Measurements from ENCODE around the gene GFPT2.

Gene GFPT2

GRCh38 chr5:180373870-180374269 is 20.7 kb upstream of the GFPT2 start:
- ChIA-PET POLR2A (interaction anchor here (0.7 kb wide), 1 partner anchor 23 kb away, joined by 5 read pairs; no protein-coding TSS in a partner anchor), CTCF (no interaction called here)
- TF ChIP-seq CTCF (IDR thresholded peaks at IDR 0.05; ENCODE audit: control extremely low read depth, extremely low read depth, low read depth, missing control alignments): no peak
- no peak for DNase-seq (ENCODE audit: extremely low spot score)

- no peak for DNase-seq (ENCODE audit: extremely low spot score)
- no peak for TF ChIP-seq CTCF (IDR thresholded peaks at IDR 0.05; ENCODE audit: control extremely low read depth, extremely low read depth, low read depth, missing control alignments)
- CTCF ChIA-PET: no interaction called here
- POLR2A ChIA-PET: interaction anchor here (0.7 kb wide), 1 partner anchor 23 kb away, joined by 5 read pairs; no protein-coding TSS in a partner anchor
Measured at GRCh38 chr5:180373454-180373853, 20.3 kb upstream of the GFPT2 start.

GRCh38 chr5:180371949-180372348 is 18.8 kb upstream of the GFPT2 start:
- ChIA-PET CTCF (interaction anchor here (0.8 to 1.7 kb wide), 3 partner anchors 9 to 43 kb away, joined by 3 to 7 read pairs (median 4); no protein-coding TSS in a partner anchor), POLR2A (no interaction called here)
- DNase-seq (ENCODE audit: extremely low spot score): no peak
- TF ChIP-seq CTCF (IDR thresholded peaks at IDR 0.05; ENCODE audit: control extremely low read depth, extremely low read depth, low read depth, missing control alignments): no peak

GRCh38 chr5:180370861-180371641 is 17.9 kb upstream of the GFPT2 start:
- no peak for TF ChIP-seq CTCF (IDR thresholded peaks at IDR 0.05; ENCODE audit: control extremely low read depth, extremely low read depth, low read depth, missing control alignments)
- no peak for DNase-seq (ENCODE audit: extremely low spot score)
- CTCF ChIA-PET: interaction anchor here (1.6 to 1.7 kb wide), 2 partner anchors 13 to 42 kb away, joined by 4 to 7 read pairs; no protein-coding TSS in a partner anchor
- POLR2A ChIA-PET: no interaction called here

- POLR2A ChIA-PET: no interaction called here
- DNase-seq (ENCODE audit: extremely low spot score): no peak
- CTCF ChIA-PET: no interaction called here
- TF ChIP-seq CTCF (IDR thresholded peaks at IDR 0.05; ENCODE audit: control extremely low read depth, extremely low read depth, low read depth, missing control alignments): no peak
Measured at GRCh38 chr5:180367991-180368390, 14.9 kb upstream of the GFPT2 start.

DNA sequence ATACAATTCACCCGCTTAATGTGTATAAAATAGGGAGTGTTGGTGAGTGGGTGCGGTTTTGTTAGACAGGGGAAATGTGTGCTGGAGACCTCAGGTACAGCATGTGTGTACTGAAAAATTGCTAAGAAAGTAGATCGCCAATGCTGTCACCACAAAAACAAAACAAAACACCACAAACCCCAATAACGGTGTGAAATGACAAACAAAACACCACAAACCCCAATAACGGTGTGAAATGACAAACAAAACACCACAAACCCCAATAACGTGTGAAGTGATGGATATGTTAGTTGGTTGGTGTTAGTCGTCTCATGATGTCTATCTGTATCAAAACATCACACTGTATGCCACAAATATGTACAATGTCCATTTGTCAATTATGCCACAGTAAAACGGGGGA is 14.2 kb upstream of the GFPT2 start:
- no peak for TF ChIP-seq CTCF (IDR thresholded peaks at IDR 0.05; ENCODE audit: control extremely low read depth, extremely low read depth, low read depth, missing control alignments)
- CTCF ChIA-PET: no interaction called here
- POLR2A ChIA-PET: no interaction called here
- DNase-seq (ENCODE audit: extremely low spot score): no peak

Data from GM10248 (cell line).